Measurements from ENCODE around the gene TRMT1L.

- TF ChIP-seq CTCF (conservative IDR thresholded peaks at IDR 0.05; ENCODE audit: low read depth, low read length) (no peak), EZH2 (IDR thresholded peaks at IDR 0.05; ENCODE audit: borderline replicate concordance, low read depth, low read length, poor library complexity, severe bottlenecking) (no peak)
Measured at GRCh38 chr1:185074307-185074706, 82.4 kb downstream of the TRMT1L start.

All from A673 (cell line).